IPS-18c (cell line): ENCODE data around the gene COX6B1.
"Not testable (repeated sequence)": the region's sequence is repeated elsewhere in the genome, so short reads cannot be mapped to it uniquely, and the experiment has no call there.

Source experiments
- H3K4me3 ChIP-seq: 2 replicates; pipeline ENCODE4 v1.7.0; 2013; ENCODE audit warnings: low read depth, mild to moderate bottlenecking, low read length, moderate library complexity; ENCODE audit not compliant: insufficient read depth
- H3K9me3 ChIP-seq: one replicate; pipeline ENCODE4 v1.6.1; 2013; ENCODE audit warnings: mild to moderate bottlenecking, low read length, moderate library complexity; ENCODE audit not compliant: control insufficient read depth, insufficient read depth

The COX6B1 gene

GRCh38 chr19:35648017-35648961 lies at the start of gene COX6B1:
COX6B1 (plus strand) TSS chr19:35648323; CDS start chr19:35651244, 2,921 bp downstream.
- H3K4me3 ChIP-seq = peak within 1 kb of the TSS; percentile 88
- H3K9me3 ChIP-seq = no peaks in the 10 kb centered on the region

- H3K9me3 ChIP-seq = peaks cover 2% of the 10 kb centered on the region
- H3K4me3 ChIP-seq = no peak overlapping the region
Observed at GRCh38 chr19:35601971-35602370, 46.2 kb upstream of the COX6B1 start.

- not testable (repeated sequence) for H3K4me3 ChIP-seq, H3K9me3 ChIP-seq
Observed at GRCh38 chr19:35604436-35604835, 43.7 kb upstream of the COX6B1 start.

- H3K4me3 ChIP-seq, H3K9me3 ChIP-seq: not testable (repeated sequence)
Observed at GRCh38 chr19:35607170-35607569, 41.0 kb upstream of the COX6B1 start.

- peaks cover 2% of the 10 kb centered on the region for H3K9me3 ChIP-seq
- no peak overlapping the region for H3K4me3 ChIP-seq
Observed at GRCh38 chr19:35607661-35608060, 40.5 kb upstream of the COX6B1 start.

- Histone ChIP-seq H3K4me3 (no peak overlapping the region), H3K9me3 (peaks cover 2% of the 10 kb centered on the region)
Observed at GRCh38 chr19:35608251-35608650, 39.9 kb upstream of the COX6B1 start.

- no peak overlapping the region for H3K4me3 ChIP-seq
- peaks cover 2% of the 10 kb centered on the region for H3K9me3 ChIP-seq
Observed at GRCh38 chr19:35609851-35610353, 38.2 kb upstream of the COX6B1 start.

GRCh38 chr19:35612224-35612558 lies 35.9 kb upstream of the COX6B1 start:
- H3K9me3 ChIP-seq = no peaks in the 10 kb centered on the region

GRCh38 chr19:35612559-35613321 lies 35.4 kb upstream of the COX6B1 start, which contains the start of gene HAUS5:
HAUS5 (plus strand) TSS chr19:35612735; CDS start chr19:35612795, 60 bp downstream.
- H3K4me3 ChIP-seq = peak within 1 kb of the TSS; percentile 72
- H3K9me3 ChIP-seq = no peaks in the 10 kb centered on the region

More at GRCh38 chr19:35612224-35612558, 35.9 kb upstream of the COX6B1 start:
- H3K4me3 ChIP-seq = peak overlapping the region; percentile 5; the same call in 1 of the 2 replicates

GRCh38 chr19:35613574-35613973 lies 34.5 kb upstream of the COX6B1 start:
- Histone ChIP-seq H3K9me3 (no peaks in the 10 kb centered on the region), H3K4me3 (no peak overlapping the region)

- H3K4me3 ChIP-seq = no peak overlapping the region
- H3K9me3 ChIP-seq = no peaks in the 10 kb centered on the region
Observed at GRCh38 chr19:35615036-35615435, 33.1 kb upstream of the COX6B1 start.

- no peak overlapping the region for H3K4me3 ChIP-seq
- no peaks in the 10 kb centered on the region for H3K9me3 ChIP-seq
Observed at GRCh38 chr19:35618857-35619256, 29.3 kb upstream of the COX6B1 start.

- no peaks in the 10 kb centered on the region for H3K9me3 ChIP-seq
- H3K4me3 ChIP-seq = no peak overlapping the region
Observed at GRCh38 chr19:35619290-35619923, 28.7 kb upstream of the COX6B1 start.

- no peaks in the 10 kb centered on the region for H3K9me3 ChIP-seq
Observed at GRCh38 chr19:35620001-35620400, 28.1 kb upstream of the COX6B1 start.

GRCh38 chr19:35621708-35622107 lies 26.4 kb upstream of the COX6B1 start:
- Histone ChIP-seq H3K9me3 (no peaks in the 10 kb centered on the region), H3K4me3 (no peak overlapping the region)

More at GRCh38 chr19:35620001-35620400, 28.1 kb upstream of the COX6B1 start:
- H3K4me3 ChIP-seq = no peak overlapping the region

GRCh38 chr19:35622750-35623149 lies 25.4 kb upstream of the COX6B1 start:
- Histone ChIP-seq H3K9me3 (no peaks in the 10 kb centered on the region), H3K4me3 (no peak overlapping the region)

GRCh38 chr19:35623327-35624010 lies 24.7 kb upstream of the COX6B1 start:
- H3K4me3 ChIP-seq = no peak overlapping the region
- H3K9me3 ChIP-seq = no peaks in the 10 kb centered on the region
